BLaER1 (cell line): ENCODE results near the gene SMAD7.

ENCODE experiments used
- H3K27ac ChIP-seq: shearing (Covaris generic); formaldehyde crosslinking; 2 replicates; pipeline ENCODE4 v1.8.1; 2022
- H3K27me3 ChIP-seq: shearing (Covaris generic); formaldehyde crosslinking; 2 replicates; pipeline ENCODE4 v1.8.1; 2022
- H3K36me3 ChIP-seq: shearing (Covaris generic); formaldehyde crosslinking; 2 replicates; pipeline ENCODE4 v1.8.1; 2022
- H3K4me1 ChIP-seq: shearing (Covaris generic); formaldehyde crosslinking; 2 replicates; pipeline ENCODE4 v1.8.1; 2022
- H3K4me2 ChIP-seq: shearing (Covaris generic); formaldehyde crosslinking; 2 replicates; pipeline ENCODE4 v1.8.1; 2022
- H3K4me3 ChIP-seq: shearing (Covaris generic); formaldehyde crosslinking; 2 replicates; pipeline ENCODE4 v1.8.1; 2022
- H3K9ac ChIP-seq: shearing (Covaris generic); formaldehyde crosslinking; 2 replicates; pipeline ENCODE4 v1.8.1; 2022
- H3K9me3 ChIP-seq: shearing (Covaris generic); formaldehyde crosslinking; 2 replicates; pipeline ENCODE4 v1.8.1; 2022
- H4K20me1 ChIP-seq: shearing (Covaris generic); formaldehyde crosslinking; 2 replicates; pipeline ENCODE4 v1.8.1; 2022
- Cebpa-rat ChIP-seq: shearing (Covaris generic); IDR thresholded peaks from 2 replicates; pipeline ENCODE4 v1.8.1; 2022

SMAD7 gene

DNA sequence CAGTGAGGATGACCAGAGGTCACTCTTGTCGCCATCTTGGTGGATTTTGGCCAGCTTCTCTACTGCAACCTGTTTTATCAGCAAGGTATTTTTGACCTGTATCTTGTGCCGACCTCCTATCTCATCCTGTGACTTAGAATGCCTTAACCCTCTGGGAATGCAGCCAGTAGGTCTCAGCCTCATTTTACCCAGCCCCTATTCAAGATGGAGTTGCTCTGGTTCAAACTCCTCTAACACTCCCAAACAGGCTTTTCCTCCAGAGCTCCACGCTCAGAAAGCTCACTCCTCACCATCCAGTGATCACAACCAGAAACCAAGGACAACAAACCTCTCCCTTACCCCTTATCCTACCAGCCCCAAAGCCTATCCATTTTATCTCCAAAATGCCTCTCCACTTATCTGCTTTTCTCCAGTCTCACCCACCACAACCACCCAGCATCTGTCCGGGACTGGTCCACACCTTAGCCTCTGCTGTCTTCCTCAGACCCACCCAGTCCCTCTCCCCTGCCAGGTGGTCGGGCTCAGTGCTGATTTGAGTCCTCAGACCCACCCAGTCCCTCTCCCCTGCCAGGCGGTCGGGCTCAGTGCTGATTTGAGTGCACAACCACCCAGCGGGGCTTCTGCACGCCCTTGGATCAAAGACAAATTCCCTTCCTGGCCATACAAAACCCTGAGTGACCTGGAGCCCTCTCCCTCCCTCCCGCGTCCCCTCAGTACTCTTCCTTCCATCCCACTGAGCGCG is 11.7 kb upstream of the SMAD7 start:
- no peak overlapping the region for H3K4me2 ChIP-seq
- no peak for TF ChIP-seq Cebpa-rat
- H3K27me3 ChIP-seq, result no peaks in the 10 kb centered on the region
- H3K4me3 ChIP-seq, result no peak overlapping the region
- no peak overlapping the region for H3K9ac ChIP-seq
- no peaks in the 10 kb centered on the region for H3K4me1 ChIP-seq
- no peaks in the 10 kb centered on the region for H3K9me3 ChIP-seq
- no peaks in the 10 kb centered on the region for H4K20me1 ChIP-seq
- no peaks in the 10 kb centered on the region for H3K36me3 ChIP-seq
- H3K27ac ChIP-seq, result no peak overlapping the region

DNA sequence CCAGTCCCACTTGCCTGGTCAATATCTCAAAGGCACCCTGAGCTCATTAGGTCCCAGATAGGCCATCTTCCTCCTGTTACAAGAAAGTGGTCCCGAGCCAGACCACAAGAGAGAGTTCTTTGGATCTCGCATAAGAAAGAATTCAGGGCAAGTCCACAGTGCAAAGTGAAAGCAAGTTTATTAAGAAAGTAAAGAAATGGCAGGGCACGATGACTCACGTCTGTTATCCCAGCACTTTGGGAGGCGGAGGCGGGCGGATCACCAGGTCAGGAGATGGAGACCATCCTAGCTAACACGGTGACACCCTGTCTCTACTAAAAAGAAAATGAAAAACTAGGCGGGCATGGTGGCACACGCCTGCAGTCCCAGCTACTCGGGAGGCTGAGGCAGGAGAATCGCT is 10.8 kb upstream of the SMAD7 start:
- no peaks in the 10 kb centered on the region for H3K4me1 ChIP-seq
- H3K9ac ChIP-seq, result no peak overlapping the region
- H3K27me3 ChIP-seq, result no peaks in the 10 kb centered on the region
- H3K4me2 ChIP-seq, result no peak overlapping the region
- H4K20me1 ChIP-seq, result no peaks in the 10 kb centered on the region
- no peak overlapping the region for H3K27ac ChIP-seq
- H3K36me3 ChIP-seq, result no peaks in the 10 kb centered on the region
- no peaks in the 10 kb centered on the region for H3K9me3 ChIP-seq
- TF ChIP-seq Cebpa-rat, result no peak
- H3K4me3 ChIP-seq, result no peak overlapping the region

DNA sequence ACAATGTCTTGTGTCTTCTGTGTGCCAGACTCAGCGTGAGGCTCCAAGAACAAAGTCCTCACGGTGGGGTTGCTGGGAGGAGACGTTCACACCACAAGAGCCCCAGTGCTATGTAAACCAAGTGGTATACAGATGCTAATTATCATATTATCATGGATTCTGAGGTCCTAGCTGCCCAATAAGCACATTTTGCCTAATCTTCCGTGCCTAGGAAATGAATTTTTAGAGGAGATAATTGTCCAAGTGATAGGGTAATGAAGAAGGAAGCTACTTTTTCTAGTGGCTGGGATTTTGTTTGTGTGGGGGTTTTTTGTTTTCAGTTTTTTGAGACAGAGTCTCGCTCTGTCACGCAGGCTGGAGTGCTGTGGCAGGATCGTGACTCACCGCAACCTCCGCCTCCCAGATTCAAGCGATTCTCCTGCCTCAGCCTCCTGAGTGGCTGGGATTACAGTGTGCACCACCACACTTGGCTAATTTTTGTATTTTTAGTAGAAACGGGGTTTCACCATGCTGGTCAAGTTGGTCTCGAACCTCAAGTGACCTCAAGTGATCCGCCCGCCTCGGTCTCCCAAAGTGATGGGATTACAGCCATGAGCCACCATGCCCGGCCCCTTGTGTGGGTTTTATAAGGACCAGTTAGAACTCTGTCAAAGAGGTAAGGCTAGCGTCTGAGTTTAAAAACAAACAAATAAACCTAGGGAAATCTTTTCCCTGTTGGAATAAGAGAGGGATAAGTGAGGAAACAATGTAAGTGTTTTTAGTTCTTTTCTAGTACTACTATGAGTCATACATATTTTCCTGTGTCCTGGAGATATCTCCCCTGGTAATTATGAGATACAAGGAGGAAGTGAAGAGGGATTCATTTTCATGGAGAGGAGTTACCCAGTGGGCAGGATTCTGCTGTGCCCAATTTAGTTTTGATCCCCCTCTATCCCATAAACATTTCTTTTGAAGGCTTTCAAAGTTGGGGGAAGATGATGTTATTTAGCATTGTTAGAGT is 9.5 kb upstream of the SMAD7 start:
- H3K36me3 ChIP-seq, result no peaks in the 10 kb centered on the region
- no peaks in the 10 kb centered on the region for H3K9me3 ChIP-seq
- no peak overlapping the region for H3K4me3 ChIP-seq
- no peaks in the 10 kb centered on the region for H4K20me1 ChIP-seq
- no peak overlapping the region for H3K27ac ChIP-seq
- H3K27me3 ChIP-seq, result no peaks in the 10 kb centered on the region
- no peak overlapping the region for H3K4me2 ChIP-seq
- TF ChIP-seq Cebpa-rat, result no peak
- no peak overlapping the region for H3K9ac ChIP-seq
- H3K4me1 ChIP-seq, result peaks cover 11% of the 10 kb centered on the region

DNA sequence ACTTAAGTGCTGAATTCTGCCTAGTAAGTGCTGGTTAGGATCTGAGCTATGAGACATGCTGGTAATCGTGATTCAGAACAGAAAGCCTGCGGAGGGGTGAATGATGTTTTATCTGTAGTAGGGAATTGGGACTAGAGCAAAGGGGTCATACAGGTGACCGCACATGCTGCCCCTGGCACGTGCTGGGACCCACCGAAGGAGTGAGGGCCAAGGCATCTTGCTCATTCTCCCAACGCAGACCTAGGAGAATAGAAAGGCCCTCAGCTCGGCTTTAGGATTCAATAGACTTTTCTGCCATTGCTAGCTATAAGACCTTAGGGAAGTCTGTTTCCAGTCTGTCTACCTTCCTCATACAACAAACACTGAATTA is 8.8 kb upstream of the SMAD7 start:
- Histone ChIP-seq H3K9ac (no peak overlapping the region), H4K20me1 (no peaks in the 10 kb centered on the region), H3K4me1 (peaks cover 14% of the 10 kb centered on the region), H3K4me2 (no peak overlapping the region), H3K27me3 (no peaks in the 10 kb centered on the region), H3K9me3 (no peaks in the 10 kb centered on the region), H3K36me3 (no peaks in the 10 kb centered on the region), H3K27ac (no peak overlapping the region), H3K4me3 (no peak overlapping the region)
- TF ChIP-seq Cebpa-rat, result no peak

DNA sequence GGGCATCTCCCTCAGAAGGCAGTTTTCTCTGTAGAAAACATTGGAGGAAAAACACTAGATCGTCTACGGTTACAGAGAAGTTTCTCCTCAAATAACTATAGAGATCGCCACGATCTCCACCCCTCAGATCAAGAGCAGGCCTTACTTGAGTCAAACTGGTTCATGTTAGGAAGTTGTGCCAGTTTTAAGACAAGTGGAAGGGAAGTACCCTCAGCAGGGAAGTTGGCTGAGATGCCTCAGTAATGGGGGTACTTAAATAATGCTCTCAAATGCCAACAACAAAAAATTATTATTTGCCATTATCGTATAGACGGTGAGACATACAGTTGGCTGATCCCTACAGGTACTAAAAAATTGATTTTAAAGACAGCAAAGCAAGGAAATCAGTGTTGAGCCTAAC is 8.2 kb upstream of the SMAD7 start:
- Histone ChIP-seq H3K4me1 (peaks cover 14% of the 10 kb centered on the region), H3K9me3 (no peaks in the 10 kb centered on the region), H3K27me3 (no peaks in the 10 kb centered on the region), H4K20me1 (no peaks in the 10 kb centered on the region), H3K9ac (no peak overlapping the region), H3K4me3 (no peak overlapping the region), H3K4me2 (no peak overlapping the region), H3K27ac (no peak overlapping the region), H3K36me3 (no peaks in the 10 kb centered on the region)
- no peak for TF ChIP-seq Cebpa-rat

DNA sequence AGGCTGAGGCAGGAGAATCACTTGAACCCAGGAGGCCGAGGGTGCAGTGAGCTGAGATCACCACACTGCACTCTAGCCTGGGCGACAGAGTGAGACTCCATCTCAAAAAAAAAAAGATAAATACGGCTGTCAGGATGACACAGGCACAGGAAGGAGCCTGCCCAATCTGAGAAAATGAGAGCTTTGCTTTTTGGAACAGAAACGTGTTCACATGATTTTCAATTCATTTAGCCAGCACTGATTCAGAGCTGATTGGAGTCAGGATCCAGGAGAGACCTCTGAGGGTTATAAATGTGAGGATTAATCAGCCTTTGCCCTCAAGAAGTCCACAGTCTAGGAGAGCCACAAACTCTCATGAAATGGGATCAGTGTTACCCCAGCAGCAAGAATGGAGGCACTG is 6.9 kb upstream of the SMAD7 start:
- no peaks in the 10 kb centered on the region for H3K36me3 ChIP-seq
- H3K4me1 ChIP-seq, result peaks cover 23% of the 10 kb centered on the region
- H3K4me3 ChIP-seq, result no peak overlapping the region
- H3K9me3 ChIP-seq, result no peaks in the 10 kb centered on the region
- H3K4me2 ChIP-seq, result no peak overlapping the region
- H4K20me1 ChIP-seq, result no peaks in the 10 kb centered on the region
- TF ChIP-seq Cebpa-rat, result no peak
- H3K9ac ChIP-seq, result no peak overlapping the region
- no peaks in the 10 kb centered on the region for H3K27me3 ChIP-seq
- H3K27ac ChIP-seq, result no peak overlapping the region

DNA sequence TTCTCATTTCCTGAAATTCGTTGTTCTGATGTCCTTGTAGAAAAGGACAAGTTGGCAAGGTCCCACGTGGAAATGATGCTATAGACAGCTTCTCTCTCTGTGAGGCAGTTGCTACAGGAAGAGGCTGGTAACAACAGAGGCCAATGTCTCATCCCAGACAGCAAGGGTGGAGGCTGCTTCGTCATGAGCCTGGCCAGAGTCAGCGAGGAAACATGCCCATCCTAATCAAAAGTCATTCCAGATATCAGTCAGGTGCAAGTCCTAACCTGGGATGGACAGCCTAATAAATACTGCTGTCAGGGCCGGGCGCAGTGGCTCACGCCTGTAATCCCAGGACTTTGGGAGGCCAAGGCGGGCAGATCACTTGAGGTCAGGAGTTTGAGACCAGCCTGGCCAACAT is 6.4 kb upstream of the SMAD7 start:
- Histone ChIP-seq H3K9ac (no peak overlapping the region), H3K4me1 (peaks cover 23% of the 10 kb centered on the region), H3K9me3 (no peaks in the 10 kb centered on the region), H3K27me3 (no peaks in the 10 kb centered on the region), H3K27ac (no peak overlapping the region), H3K36me3 (no peaks in the 10 kb centered on the region), H3K4me2 (no peak overlapping the region), H3K4me3 (no peak overlapping the region), H4K20me1 (no peaks in the 10 kb centered on the region)
- no peak for TF ChIP-seq Cebpa-rat

DNA sequence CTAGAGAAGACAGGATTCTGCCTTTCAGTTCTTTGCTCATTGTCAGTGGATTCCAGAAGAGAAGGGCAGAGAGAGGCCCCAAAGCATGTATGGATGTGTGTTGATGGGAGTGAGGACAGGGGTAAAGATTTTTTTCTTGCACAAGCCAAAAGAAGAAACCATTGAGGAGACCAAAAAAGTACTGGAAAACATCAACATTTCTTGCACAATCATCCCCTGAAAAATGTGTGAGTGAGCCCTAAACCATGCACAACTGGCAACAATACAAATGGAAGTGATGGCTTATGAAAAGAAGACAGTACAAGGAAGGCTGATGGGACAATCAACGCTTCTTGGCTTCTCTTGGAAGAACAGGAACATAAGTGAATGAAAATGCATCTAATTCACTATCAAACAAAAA is 5.6 kb upstream of the SMAD7 start:
- H3K27me3 ChIP-seq, result peaks cover under 1% of the 10 kb centered on the region; the same call in 1 of the 2 replicates
- no peaks in the 10 kb centered on the region for H3K9me3 ChIP-seq
- H3K4me3 ChIP-seq, result no peak overlapping the region
- peaks cover 23% of the 10 kb centered on the region for H3K4me1 ChIP-seq
- peaks cover 4% of the 10 kb centered on the region for H4K20me1 ChIP-seq
- TF ChIP-seq Cebpa-rat, result no peak
- H3K4me2 ChIP-seq, result peak overlapping the region; percentile 62
- H3K36me3 ChIP-seq, result no peaks in the 10 kb centered on the region
- H3K27ac ChIP-seq, result no peak overlapping the region
- no peak overlapping the region for H3K9ac ChIP-seq

DNA sequence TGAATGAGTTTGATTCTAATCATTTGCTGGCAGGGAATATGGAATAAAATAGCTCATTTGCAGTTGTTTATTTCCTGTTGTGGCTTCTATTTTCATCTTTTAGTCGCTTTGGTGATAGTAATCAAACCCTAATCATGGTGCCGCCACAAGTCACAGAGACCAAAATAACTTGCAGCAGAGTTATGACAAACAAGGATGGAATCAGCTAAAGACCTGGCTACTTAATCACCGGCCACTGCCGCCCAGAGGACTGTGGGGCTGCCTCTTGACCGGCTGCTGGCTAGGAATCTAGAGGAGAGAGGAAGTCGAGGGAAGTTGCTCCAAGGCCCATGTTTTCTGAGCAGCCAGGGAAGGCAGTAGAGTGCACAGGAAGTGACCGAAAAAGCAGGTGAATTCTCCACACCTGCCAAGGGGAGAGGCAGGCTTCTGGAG is 5.1 kb upstream of the SMAD7 start:
- Histone ChIP-seq H3K4me1 (peaks cover 23% of the 10 kb centered on the region), H3K9me3 (no peaks in the 10 kb centered on the region), H3K4me3 (no peak overlapping the region), H3K27ac (no peak overlapping the region), H3K27me3 (peaks cover 6% of the 10 kb centered on the region; the same call in 1 of the 2 replicates), H3K4me2 (peak overlapping the region; percentile 62), H4K20me1 (peaks cover 9% of the 10 kb centered on the region), H3K36me3 (no peaks in the 10 kb centered on the region), H3K9ac (no peak overlapping the region)
- TF ChIP-seq Cebpa-rat, result no peak
